ENCODE data around the gene GRAMD1B.

- TF ChIP-seq CTCF (IDR thresholded peaks at IDR 0.05; ENCODE audit: borderline replicate concordance, extremely low read depth, low read length, poor library complexity, severe bottlenecking) (no peak), EZH2 (IDR thresholded peaks at IDR 0.05; ENCODE audit: borderline replicate concordance, low read depth, low read length, severe bottlenecking) (no peak)
Measured at GRCh38 chr11:123576082-123576481, 146.0 kb downstream of the GRAMD1B start.
